Stimulated activated CD4-positive, alpha-beta T cell treated with anti-CD3 and anti-CD28 coated beads, Interleukin-12 subunit alpha, Interleukin-12 subunit beta, amount 100 ng/mL, for 24 hours (primary cell): ENCODE results near the gene RBM8A.

Experiments
- DNase-seq, 2 experiments: peaks; one replicate each; pipeline ENCODE4 v3.0.0-alpha.2; 2020; ENCODE audit warnings: low read depth in 2 of 2

RBM8A gene

GRCh38 chr1:145884675-145885074 is 42.6 kb downstream of the RBM8A start:
- DNase-seq = no peak

GRCh38 chr1:145879775-145880174 is 47.5 kb downstream of the RBM8A start:
- DNase-seq = no peak

- no peak for DNase-seq
Measured at GRCh38 chr1:145878724-145879123, 48.6 kb downstream of the RBM8A start.

GRCh38 chr1:145877923-145878486 is 49.3 kb downstream of the RBM8A start:
- no peak for DNase-seq

- DNase-seq = no peak
Measured at GRCh38 chr1:145874646-145875045, 52.6 kb downstream of the RBM8A start.

- peak; percentile 10 to 30 for DNase-seq
Measured at GRCh38 chr1:145871994-145872924, 55.0 kb downstream of the RBM8A start.
